GM19324 (cell line): ENCODE measurements around the gene SPG11.
"Not testable (repeated sequence)": the region's sequence is repeated elsewhere in the genome, so short reads cannot be mapped to it uniquely, and the experiment has no call there.

Experiments used
- ATAC-seq: cut with Tn5 transposase; IDR thresholded peaks from one replicate; pipeline ENCODE4 v1.9.1; 2021; ENCODE audit warnings: mild to moderate bottlenecking, moderate library complexity; ENCODE audit not compliant: unreplicated experiment, low FRiP score

SPG11 gene

GRCh38 chr15:44663410-44664308 lies at the start of gene SPG11:
Gene SPG11, minus strand, starts transcription at chr15:44663662. Its CDS starts 15 bp downstream, at chr15:44663647.
- ATAC-seq: peak; percentile 86

GRCh38 chr15:44712346-44713005 lies 49.0 kb upstream of the SPG11 start:
- ATAC-seq: no peak

- ATAC-seq: peak; percentile 27
Measured at GRCh38 chr15:44711743-44712345, 48.4 kb upstream of the SPG11 start.

DNA sequence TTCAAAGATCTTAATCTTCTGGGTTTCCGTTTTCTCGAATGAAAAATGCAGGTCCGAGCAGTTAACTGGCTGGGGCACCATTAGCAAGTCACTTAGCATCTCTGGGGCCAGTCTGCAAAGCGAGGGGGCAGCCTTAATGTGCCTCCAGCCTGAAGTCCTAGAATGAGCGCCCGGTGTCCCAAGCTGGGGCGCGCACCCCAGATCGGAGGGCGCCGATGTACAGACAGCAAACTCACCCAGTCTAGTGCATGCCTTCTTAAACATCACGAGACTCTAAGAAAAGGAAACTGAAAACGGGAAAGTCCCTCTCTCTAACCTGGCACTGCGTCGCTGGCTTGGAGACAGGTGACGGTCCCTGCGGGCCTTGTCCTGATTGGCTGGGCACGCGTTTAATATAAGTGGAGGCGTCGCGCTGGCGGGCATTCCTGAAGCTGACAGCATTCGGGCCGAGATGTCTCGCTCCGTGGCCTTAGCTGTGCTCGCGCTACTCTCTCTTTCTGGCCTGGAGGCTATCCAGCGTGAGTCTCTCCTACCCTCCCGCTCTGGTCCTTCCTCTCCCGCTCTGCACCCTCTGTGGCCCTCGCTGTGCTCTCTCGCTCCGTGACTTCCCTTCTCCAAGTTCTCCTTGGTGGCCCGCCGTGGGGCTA lies 47.8 kb upstream of the SPG11 start, which contains the start of the genes B2M and PATL2:
Gene B2M (plus strand): TSS at position 422 of the 647 bp plus-strand sequence. CDS start 30 bp downstream, at position 452.
Gene PATL2 (minus strand): TSS at position 228 of the 647 bp plus-strand sequence. CDS start 34,833 bp downstream, outside the sequence.
- ATAC-seq: peak; percentile 80

DNA sequence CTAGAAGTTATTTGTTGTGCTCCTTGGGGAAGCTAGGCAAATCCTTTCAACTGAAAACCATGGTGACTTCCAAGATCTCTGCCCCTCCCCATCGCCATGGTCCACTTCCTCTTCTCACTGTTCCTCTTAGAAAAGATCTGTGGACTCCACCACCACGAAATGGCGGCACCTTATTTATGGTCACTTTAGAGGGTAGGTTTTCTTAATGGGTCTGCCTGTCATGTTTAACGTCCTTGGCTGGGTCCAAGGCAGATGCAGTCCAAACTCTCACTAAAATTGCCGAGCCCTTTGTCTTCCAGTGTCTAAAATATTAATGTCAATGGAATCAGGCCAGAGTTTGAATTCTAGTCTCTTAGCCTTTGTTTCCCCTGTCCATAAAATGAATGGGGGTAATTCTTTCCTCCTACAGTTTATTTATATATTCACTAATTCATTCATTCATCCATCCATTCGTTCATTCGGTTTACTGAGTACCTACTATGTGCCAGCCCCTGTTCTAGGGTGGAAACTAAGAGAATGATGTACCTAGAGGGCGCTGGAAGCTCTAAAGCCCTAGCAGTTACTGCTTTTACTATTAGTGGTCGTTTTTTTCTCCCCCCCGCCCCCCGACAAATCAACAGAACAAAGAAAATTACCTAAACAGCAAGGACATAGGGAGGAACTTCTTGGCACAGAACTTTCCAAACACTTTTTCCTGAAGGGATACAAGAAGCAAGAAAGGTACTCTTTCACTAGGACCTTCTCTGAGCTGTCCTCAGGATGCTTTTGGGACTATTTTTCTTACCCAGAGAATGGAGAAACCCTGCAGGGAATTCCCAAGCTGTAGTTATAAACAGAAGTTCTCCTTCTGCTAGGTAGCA lies 47.0 kb upstream of the SPG11 start:
- no peak for ATAC-seq

DNA sequence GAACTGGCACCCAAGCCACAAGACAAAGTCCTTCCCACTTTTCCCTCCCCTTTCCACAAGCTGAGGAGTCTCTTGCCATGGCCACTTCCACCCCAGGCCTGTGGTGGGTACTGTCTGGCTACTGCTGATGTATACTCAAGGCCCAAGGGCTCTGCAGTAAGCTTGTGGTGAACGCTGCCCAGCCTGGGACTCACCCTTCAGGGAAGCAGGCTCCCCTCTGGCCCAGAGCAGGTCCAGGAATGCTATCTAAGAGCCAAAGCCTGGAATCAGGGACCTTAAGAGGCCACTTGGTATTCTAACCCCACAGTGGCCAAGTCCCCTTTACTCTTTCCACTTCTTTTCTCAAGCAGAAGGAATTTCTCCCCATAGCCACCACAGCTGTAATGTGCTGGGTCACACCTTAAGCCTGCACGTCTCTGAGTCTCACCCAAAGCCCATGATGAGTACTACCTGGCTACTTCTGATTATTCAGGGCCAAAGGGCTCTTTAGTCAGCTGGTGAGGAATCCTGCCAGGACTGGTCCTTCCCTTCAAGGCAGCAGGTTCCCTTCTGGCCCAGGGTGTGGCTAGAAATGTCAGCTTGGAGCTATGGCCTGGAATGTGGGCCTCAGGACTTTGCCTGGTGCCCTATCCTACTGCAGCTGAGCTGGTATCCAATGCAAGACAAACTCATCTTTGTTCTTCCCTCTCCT lies 43.6 kb upstream of the SPG11 start:
- ATAC-seq: no peak

GRCh38 chr15:44706401-44706800 lies 42.9 kb upstream of the SPG11 start:
- no peak for ATAC-seq

DNA sequence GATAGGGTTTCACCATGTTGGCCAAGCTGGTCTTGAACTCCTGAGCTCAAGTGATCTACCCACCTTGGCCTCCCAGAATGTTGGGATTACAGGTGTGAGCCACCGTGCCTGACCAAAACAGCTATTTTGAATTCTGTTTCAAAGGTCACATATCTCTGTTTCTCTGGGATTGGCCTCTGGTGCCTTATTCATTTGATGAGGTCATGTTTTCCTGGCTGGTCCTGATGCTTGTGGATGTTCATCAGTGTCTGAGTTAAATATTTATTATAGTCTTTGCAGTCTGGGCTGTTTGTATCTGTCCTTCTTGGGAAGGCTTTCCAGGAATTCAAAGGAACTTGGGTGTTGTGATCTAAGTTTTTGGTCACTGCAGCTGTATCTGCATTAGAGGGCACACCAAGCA lies 42.5 kb upstream of the SPG11 start:
- ATAC-seq: no peak

- ATAC-seq: not testable (repeated sequence)
Measured at GRCh38 chr15:44700676-44701075, 37.2 kb upstream of the SPG11 start.

- no peak for ATAC-seq
Measured at GRCh38 chr15:44698641-44699040, 35.2 kb upstream of the SPG11 start.

DNA sequence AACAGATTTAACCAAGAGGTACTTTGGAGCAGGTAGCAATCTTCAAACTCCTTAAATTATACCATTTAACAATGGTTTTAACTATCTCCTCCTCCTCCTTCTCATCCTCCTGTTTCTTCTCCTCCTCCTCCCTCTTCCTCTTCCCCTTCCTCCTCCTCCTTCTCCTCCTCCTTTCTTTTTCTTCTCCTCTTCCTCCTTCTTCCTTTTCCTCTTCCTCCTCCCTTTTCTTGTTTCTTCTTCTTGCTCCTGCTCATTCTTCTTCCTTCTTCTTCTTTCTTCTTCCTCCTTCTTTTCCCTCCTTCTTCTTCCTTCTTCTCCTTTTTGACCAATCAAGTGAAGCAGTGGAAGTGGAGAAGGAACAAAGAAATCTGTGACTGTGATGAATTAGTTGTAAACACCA lies 33.6 kb upstream of the SPG11 start:
- ATAC-seq: no peak

GRCh38 chr15:44695294-44695693 lies 31.8 kb upstream of the SPG11 start:
- ATAC-seq: no peak

GRCh38 chr15:44694416-44694815 lies 31.0 kb upstream of the SPG11 start:
- no peak for ATAC-seq

- ATAC-seq: no peak
Measured at GRCh38 chr15:44692659-44693058, 29.2 kb upstream of the SPG11 start.

DNA sequence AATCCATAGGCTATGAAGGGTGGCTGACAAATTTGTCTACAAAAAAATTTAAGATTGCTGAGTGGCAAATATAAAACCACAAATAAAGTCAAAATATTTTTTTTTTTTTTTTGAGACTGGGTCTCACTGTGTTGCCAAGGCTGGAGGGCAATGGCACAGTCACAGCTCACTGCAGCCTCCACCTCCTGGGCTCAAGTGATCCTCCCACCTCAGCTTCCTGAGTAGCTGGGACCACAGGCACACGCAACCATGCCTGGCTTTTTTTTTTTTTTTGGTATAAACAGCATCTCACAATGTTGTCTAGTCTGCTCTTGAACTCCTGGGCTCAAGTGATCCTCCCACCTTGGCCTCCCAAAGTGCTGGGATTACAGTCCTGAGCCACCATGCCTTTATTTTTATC lies 26.8 kb upstream of the SPG11 start:
- ATAC-seq: not testable (repeated sequence)

GRCh38 chr15:44689318-44689717 lies 25.9 kb upstream of the SPG11 start:
- ATAC-seq: not testable (repeated sequence)

DNA sequence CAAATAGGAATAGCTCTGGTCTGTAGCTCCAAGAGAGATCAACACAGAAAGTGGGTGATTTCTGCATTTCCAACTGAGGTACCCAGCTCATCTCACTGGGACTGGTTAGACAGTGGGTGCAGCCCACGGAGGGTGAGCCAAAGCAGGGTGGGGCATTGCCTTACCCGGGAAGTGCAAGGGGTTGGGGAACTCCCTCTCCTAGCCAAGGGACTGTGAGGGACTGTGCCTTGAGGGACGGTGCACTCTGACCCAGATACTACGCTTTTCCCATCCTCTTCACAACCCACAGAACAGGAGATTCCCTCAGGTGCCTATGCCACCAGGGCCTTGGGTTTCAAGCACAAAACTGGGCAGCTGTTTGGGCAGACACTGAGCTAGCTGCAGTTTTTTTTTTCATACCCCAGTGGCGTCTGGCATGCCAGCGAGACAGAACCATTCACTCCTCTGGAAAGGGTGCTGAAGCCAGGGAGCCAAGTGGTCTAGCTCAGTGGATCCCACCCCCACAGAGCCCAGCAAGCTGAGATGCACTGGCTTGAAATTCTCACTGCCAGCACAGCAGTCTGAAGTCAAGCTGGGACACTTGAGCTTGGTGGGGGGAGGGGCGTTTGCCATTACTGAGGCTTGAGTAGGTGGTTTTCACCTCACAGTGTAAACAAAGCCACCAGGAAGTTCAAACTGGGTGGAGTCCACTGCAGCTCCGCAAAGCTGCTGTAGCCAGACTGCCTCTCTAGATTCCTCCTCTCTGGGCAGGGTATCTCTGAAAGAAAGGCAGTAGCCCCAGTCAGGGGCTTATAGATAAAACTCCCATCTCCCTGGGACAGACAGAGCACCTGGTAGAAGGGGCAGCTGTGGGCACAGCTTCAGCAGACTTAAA lies 19.6 kb upstream of the SPG11 start:
- ATAC-seq: not testable (repeated sequence)

DNA sequence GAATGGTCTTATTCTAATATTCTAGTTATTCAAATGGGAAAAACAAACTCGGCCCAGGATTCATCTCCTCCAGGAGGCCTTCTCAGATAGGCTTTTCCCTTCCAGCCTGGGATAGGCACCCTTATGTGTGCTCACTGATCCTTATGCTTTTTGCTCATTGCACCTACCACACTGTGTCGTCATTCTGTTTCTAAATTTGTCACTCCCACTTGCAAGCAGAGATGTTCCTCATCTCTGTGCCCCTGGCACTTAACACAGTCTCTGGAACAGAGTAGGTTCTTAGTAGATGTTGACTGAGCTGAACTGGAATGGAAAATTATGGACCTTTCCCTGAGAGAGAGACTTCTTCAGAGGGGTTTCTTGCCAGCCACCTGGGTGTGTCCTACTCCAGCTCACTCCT lies 18.7 kb upstream of the SPG11 start:
- ATAC-seq: no peak
